HEK293 (cell line): Measurements from ENCODE around the gene RSPH9.

Source experiments
- AEBP2 ChIP-seq: fragments of 450-650 bp; formaldehyde crosslinking; IDR thresholded peaks from 2 replicates; pipeline ENCODE4 v1.5.1; 2016; ENCODE audit warnings: missing biosample characterization, missing genetic modification characterization, borderline replicate concordance
- EGR2 ChIP-seq: fragments of 450-650 bp; formaldehyde crosslinking; IDR thresholded peaks from 2 replicates; pipeline ENCODE4 v1.5.1; 2016; ENCODE audit warnings: low read depth, missing biosample characterization, missing genetic modification characterization
- GLI2 ChIP-seq: fragments of 450-650 bp; formaldehyde crosslinking; IDR thresholded peaks from 2 replicates; pipeline ENCODE4; 2017; ENCODE audit warnings: missing biosample characterization, missing genetic modification characterization, low read depth, borderline replicate concordance
- GLIS2 ChIP-seq: fragments of 450-650 bp; formaldehyde crosslinking; IDR thresholded peaks from 2 replicates; pipeline ENCODE4 v1.5.1; 2016; ENCODE audit warnings: missing biosample characterization, missing genetic modification characterization
- IKZF3 ChIP-seq: fragments of 450-650 bp; IDR thresholded peaks from 2 replicates; pipeline ENCODE4 v1.5.0; 2018; ENCODE audit warnings: missing biosample characterization, mild to moderate bottlenecking, missing genetic modification characterization, moderate library complexity
- KLF10 ChIP-seq: fragments of 450-650 bp; IDR thresholded peaks from 2 replicates; pipeline ENCODE4 v1.5.1; 2018; ENCODE audit warnings: missing biosample characterization, mild to moderate bottlenecking, missing genetic modification characterization
- KLF17 ChIP-seq: fragments of 450-650 bp; formaldehyde crosslinking; IDR thresholded peaks from 2 replicates; pipeline ENCODE4 v1.5.1; 2016; ENCODE audit warnings: missing biosample characterization, missing genetic modification characterization
- SALL2 ChIP-seq: fragments of 450-650 bp; formaldehyde crosslinking; IDR thresholded peaks from 2 replicates; pipeline ENCODE4 v1.5.0; 2017; ENCODE audit warnings: missing biosample characterization, mild to moderate bottlenecking, missing genetic modification characterization, borderline replicate concordance
- SP3 ChIP-seq: fragments of 450-650 bp; formaldehyde crosslinking; IDR thresholded peaks from 2 replicates; pipeline ENCODE4 v1.5.1; 2016; ENCODE audit warnings: missing biosample characterization, missing genetic modification characterization
- SP7 ChIP-seq: fragments of 450-650 bp; formaldehyde crosslinking; IDR thresholded peaks from 2 replicates; pipeline ENCODE4 v1.5.1; 2016; ENCODE audit warnings: missing biosample characterization, missing genetic modification characterization
- TCF7L2 ChIP-seq: IDR thresholded peaks from 2 replicates; pipeline ENCODE4 v1.6.1; 2011; ENCODE audit warnings: low read depth, mild to moderate bottlenecking, inconsistent platforms, low read length, moderate library complexity, borderline replicate concordance
- TRIM28 ChIP-seq: IDR thresholded peaks from 2 replicates; pipeline ENCODE4 v1.6.1; 2011; ENCODE audit warnings: low read length, control low read depth, borderline replicate concordance
- YY1 ChIP-seq: fragments of 450-650 bp; formaldehyde crosslinking; IDR thresholded peaks from 2 replicates; pipeline ENCODE4 v1.5.1; 2018; ENCODE audit warnings: missing biosample characterization, missing genetic modification characterization
- YY2 ChIP-seq: fragments of 450-650 bp; formaldehyde crosslinking; IDR thresholded peaks from 2 replicates; pipeline ENCODE4 v1.5.1; 2016; ENCODE audit warnings: missing biosample characterization, missing genetic modification characterization
- ZBTB10 ChIP-seq: fragments of 450-650 bp; formaldehyde crosslinking; IDR thresholded peaks from 2 replicates; pipeline ENCODE4 v1.5.1; 2016; ENCODE audit warnings: missing biosample characterization, missing genetic modification characterization
- ZBTB49 ChIP-seq: fragments of 450-650 bp; formaldehyde crosslinking; IDR thresholded peaks from 2 replicates; pipeline ENCODE4 v1.5.1; 2016; ENCODE audit warnings: missing biosample characterization, missing genetic modification characterization, low read depth
- ZBTB8A ChIP-seq: fragments of 450-650 bp; formaldehyde crosslinking; IDR thresholded peaks from 2 replicates; pipeline ENCODE4 v1.5.1; 2016; ENCODE audit warnings: missing biosample characterization, missing genetic modification characterization
- ZIC2 ChIP-seq: fragments of 450-650 bp; formaldehyde crosslinking; IDR thresholded peaks from 2 replicates; pipeline ENCODE4 v1.5.1; 2016; ENCODE audit warnings: missing biosample characterization, missing genetic modification characterization
- ZNF24 ChIP-seq: fragments of 450-650 bp; formaldehyde crosslinking; IDR thresholded peaks from 2 replicates; pipeline ENCODE4 v1.5.1; 2016; ENCODE audit warnings: missing biosample characterization, missing genetic modification characterization
- ZNF302 ChIP-seq: fragments of 450-650 bp; formaldehyde crosslinking; IDR thresholded peaks from 2 replicates; pipeline ENCODE4 v1.5.1; 2016; ENCODE audit warnings: missing biosample characterization, missing genetic modification characterization, low read depth
- ZNF350 ChIP-seq: fragments of 450-650 bp; formaldehyde crosslinking; IDR thresholded peaks from 2 replicates; pipeline ENCODE4 v1.5.0; 2017; ENCODE audit warnings: missing biosample characterization, mild to moderate bottlenecking, missing genetic modification characterization
- ZNF362 ChIP-seq: fragments of 450-650 bp; formaldehyde crosslinking; IDR thresholded peaks from 2 replicates; pipeline ENCODE4 v1.5.1; 2016; ENCODE audit warnings: missing biosample characterization, missing genetic modification characterization
- ZNF549 ChIP-seq: fragments of 450-650 bp; IDR thresholded peaks from 2 replicates; pipeline ENCODE4 v1.5.1; 2018; ENCODE audit warnings: missing biosample characterization, missing genetic modification characterization, mild to moderate bottlenecking, inconsistent platforms, moderate library complexity
- ZNF558 ChIP-seq: fragments of 450-650 bp; formaldehyde crosslinking; IDR thresholded peaks from 2 replicates; pipeline ENCODE4 v1.5.1; 2016; ENCODE audit warnings: missing biosample characterization, missing genetic modification characterization
- ZNF580 ChIP-seq: fragments of 450-650 bp; formaldehyde crosslinking; IDR thresholded peaks from 2 replicates; pipeline ENCODE4 v1.5.1; 2016; ENCODE audit warnings: missing biosample characterization, missing genetic modification characterization
- ZNF596 ChIP-seq: fragments of 450-650 bp; IDR thresholded peaks from 2 replicates; pipeline ENCODE4 v1.5.0; 2018; ENCODE audit warnings: missing biosample characterization, mild to moderate bottlenecking, missing genetic modification characterization, moderate library complexity
- ZNF791 ChIP-seq: fragments of 450-650 bp; formaldehyde crosslinking; IDR thresholded peaks from 2 replicates; pipeline ENCODE4 v1.5.1; 2016; ENCODE audit warnings: missing biosample characterization, missing genetic modification characterization
- ZNF792 ChIP-seq: fragments of 450-650 bp; formaldehyde crosslinking; IDR thresholded peaks from 2 replicates; pipeline ENCODE4 v1.5.1; 2016; ENCODE audit warnings: missing biosample characterization, missing genetic modification characterization
- TF ChIP-seq, protein P1 (sequence below): fragments of 450-650 bp; formaldehyde crosslinking; IDR thresholded peaks from 2 replicates; pipeline ENCODE4 v1.5.1; 2016; ENCODE audit warnings: missing biosample characterization, missing genetic modification characterization

Gene RSPH9

DNA sequence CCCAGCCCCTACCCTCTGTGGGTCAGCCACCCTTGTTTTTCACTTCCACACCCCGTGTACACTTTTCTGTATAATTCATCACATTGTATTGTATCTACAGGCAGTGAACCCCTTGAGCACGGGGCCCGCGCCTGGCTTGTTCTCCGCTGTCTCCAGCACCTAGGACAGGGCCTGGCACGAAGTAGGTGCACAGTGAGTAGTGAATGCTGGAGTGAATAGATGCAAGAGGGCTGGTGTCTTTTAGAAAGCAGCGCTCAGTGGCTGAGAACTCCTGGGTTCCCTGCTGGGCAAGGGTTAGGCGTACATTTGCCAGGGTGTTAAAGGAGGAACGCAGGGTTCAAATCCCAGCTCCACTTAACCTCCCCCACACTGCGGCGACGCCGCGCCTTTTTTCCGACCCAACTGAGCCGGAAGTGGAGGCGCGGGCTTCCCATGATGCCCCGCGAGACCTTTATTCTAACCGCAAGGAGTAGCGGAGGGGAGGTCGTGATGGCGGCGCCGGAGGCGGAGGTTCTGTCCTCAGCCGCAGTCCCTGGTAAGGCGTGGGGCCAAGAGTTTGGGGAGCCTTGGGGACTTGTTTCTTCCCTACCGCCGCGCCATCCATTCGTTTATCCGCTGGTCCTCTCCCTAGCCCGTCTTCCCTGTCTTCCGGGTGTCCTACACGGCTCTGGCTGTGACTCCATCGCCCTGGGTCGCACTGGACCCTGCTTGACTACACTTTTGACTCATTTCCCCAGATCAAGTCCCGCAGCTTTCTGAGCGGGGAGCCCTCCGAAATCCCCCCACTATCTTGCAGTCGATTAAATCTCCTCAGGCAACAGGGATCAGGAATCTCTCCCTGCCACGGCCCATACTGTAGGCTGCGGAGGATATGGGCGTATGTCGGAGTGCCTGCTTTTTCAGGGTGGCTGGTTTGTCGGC is 9.2 kb upstream of the RSPH9 start, which contains the start of gene MAD2L1BP (continued):
- TF ChIP-seq ZNF350 (tag by site-specific recombination) (no peak), ZNF580 (tag by site-specific recombination) (peak; percentile 73; the same call in 1 of the 2 replicates), KLF10 (tag by site-specific recombination) (peak; percentile 58; the same call in 1 of the 2 replicates), ZNF362 (tag by site-specific recombination) (peak; percentile 72), SALL2 (tag by site-specific recombination) (no peak), IKZF3 (tag by site-specific recombination) (peak; percentile 82), ZNF596 (tag by site-specific recombination) (no peak), YY1 (tag by site-specific recombination) (peak; percentile 87), GLIS2 (peak; percentile 66), SP7 (tag by site-specific recombination) (peak; percentile 83), ZBTB49 (tag by site-specific recombination) (no peak), YY2 (tag by site-specific recombination) (peak; percentile 92), GLI2 (no peak), ZNF302 (no peak), ZNF792 (no peak), EGR2 (tag by site-specific recombination) (peak; percentile 81), AEBP2 (tag by site-specific recombination) (no peak), ZIC2 (no peak; the same call in none of the 2 replicates), TRIM28 (no peak), TCF7L2 (peak; percentile 89), ZBTB10 (tag by site-specific recombination) (no peak; the same call in 1 of the 2 replicates), ZBTB8A (tag by site-specific recombination) (peak; percentile 54), ZNF558 (no peak), ZNF24 (tag by site-specific recombination) (peak; percentile 76; the same call in 1 of the 2 replicates), KLF17 (peak; percentile 79), SP3 (peak; percentile 58; the same call in 1 of the 2 replicates), ZNF549 (no peak), ZNF791 (tag by site-specific recombination) (no peak)
- TF ChIP-seq, protein P1, sequence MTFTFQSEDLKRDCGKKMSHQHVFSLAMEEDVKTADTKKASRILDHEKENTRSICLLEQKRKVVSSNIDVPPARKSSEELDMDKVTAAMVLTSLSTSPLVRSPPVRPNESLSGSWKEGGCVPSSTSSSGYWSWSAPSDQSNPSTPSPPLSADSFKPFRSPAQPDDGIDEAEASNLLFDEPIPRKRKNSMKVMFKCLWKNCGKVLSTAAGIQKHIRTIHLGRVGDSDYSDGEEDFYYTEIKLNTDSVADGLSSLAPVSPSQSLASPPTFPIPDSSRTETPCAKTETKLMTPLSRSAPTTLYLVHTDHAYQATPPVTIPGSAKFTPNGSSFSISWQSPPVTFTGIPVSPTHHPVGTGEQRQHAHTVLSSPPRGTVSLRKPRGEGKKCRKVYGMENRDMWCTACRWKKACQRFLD = no peak
